GM19025 (cell line): Measurements from ENCODE around the gene DBN1.

Source experiments
- ATAC-seq: cut with Tn5 transposase; IDR thresholded peaks from one replicate; pipeline ENCODE4 v1.9.1; 2021; ENCODE audit warnings: mild to moderate bottlenecking, low read depth, moderate library complexity; ENCODE audit not compliant: unreplicated experiment

DBN1 gene

DNA sequence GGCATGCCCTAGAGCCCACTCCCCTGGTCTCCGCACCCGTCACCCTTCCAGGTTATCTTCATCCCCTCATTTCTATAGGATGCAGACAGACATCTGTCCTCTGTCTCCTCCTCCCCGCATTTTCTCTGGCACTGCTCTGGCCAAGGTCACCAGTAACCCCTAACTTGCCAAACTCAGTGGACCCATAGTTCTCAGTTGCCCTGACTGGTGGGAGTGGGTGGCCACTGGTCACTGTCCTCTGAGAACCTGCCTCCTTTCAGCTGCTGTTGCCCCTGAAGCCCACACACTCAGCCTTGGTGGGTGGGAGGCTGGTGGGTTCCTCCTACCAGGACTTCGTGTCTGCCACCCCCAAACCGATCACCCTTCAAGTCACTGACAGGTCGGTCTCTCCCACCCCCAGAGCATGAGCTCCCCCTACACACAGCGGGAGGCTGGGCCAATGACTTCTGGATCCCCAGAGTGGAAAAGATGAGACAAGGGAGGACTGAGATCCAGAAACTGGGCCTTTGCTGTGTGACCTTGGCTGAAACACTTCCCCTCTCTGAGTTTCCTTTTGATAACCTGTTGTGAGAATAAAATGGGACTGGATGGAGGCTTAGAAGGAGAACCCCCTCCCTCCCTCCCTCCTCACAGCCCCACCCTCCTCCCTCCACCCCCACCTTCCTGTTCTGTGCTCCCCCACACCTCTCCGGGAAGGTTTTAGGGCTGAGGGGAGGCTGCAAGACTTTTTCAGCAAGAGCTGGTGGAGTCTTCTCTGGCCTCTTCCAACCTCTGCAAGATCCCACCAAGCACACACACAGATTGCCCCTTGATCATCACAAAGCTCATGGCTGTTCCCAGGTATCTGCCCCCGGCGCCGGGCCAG is 2.4 kb upstream of the DBN1 start:
- no peak for ATAC-seq

DNA sequence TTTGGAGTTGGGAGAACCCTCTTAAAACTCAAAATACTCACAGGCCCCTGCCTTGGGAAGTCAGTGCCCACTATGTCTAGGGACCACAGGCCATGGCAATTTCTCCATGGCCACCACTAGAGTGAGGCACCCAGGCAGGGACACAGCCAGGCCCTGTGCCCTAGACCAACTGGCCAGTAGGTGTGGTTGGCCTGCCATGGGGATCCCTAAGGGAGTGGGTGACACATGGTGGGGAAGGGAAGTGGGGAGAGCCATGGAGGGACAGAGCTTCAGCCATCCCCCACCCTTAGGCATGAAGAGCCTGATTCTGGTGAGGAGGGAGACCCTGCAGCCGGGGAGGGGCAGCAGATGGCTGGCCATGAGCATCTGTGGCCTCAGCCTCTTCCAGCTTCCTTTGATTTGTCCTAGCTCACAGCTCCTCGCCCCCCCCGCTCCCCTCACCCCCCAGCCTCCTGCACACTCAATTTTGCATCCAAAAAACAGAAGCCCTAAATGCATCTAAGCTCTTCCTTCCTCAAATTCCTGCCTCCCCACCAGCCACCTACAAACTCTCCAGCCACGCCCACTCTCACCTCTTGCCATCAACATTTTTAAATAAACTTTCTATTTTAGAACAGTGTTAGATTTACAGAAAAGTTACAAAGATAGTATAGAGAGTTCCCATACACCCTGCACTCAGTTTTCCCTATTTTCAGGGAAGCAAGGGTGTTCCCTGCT is 1.6 kb upstream of the DBN1 start:
- no peak for ATAC-seq

DNA sequence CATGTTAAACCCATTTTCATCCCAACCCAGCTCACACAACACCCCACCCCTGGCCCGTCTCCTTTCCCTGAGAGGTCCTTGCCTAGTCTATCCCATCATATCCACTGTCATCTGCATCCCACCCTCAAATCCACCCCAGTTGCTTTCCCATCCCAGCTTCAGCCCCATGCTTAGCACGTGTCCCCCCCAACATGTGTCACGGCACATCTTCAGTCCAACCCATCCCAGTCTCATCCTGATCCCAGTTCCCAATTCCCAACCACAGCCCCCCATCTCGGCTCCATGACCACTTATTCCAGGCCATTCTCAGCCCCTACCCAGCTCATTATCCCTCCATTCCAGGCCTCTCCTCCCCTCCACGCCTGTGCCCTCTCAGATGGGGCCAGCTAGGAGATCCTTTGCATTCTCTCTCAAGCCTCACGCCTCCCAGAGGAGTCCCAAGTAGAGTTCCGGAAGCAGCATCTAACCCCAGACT is 605 bp upstream of the DBN1 start:
- ATAC-seq, result no peak

DNA sequence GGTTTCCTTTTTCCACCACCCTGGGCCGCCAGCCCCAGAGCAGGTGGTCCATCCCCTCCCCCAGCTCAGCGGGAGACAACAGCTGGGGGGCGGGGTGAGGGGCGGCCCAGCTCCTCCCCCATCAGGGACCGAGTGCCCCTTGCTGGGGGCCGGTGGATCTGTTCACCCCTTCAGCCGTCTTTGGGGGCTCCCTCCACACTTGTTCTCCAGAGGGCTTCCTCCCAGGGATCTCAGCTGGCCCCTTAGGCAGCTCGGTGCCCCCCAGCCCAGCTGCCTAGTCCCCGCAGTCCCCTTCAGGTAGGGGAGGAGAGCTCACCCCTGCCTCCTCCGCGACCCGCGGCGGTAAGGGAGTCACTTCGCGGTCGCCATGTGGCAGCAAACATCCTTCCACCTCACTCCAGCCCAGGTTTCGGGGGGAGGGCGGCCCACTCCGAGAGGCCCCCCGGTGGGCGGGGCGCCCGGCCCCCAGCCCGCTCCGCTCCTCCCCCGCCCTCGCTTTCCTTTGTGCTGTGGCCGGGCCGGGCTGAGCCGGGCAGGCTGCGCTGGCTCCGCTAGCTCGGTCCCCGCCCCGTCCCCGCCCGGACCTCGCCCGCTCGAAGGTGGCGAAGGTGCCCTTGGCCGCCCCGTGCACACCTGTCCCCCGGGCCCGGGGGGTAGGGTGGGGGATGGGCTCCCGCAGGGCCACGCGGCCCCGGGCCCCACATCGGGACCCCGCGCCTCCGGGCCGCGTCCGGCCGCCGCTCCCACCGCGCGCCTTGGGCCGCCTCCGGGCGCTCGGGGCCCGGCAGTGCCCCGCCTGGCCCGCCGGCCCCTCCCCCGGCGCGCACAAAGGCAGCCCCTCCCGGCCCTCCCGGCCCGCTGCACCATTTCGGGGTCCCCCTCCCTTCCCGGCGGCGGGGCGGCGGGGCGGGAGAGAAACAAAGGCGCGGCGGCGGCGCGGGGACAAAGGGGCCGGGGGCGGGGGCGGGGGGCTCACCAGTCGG is 683 bp downstream of the DBN1 start:
- peak; percentile 43 for ATAC-seq

DNA sequence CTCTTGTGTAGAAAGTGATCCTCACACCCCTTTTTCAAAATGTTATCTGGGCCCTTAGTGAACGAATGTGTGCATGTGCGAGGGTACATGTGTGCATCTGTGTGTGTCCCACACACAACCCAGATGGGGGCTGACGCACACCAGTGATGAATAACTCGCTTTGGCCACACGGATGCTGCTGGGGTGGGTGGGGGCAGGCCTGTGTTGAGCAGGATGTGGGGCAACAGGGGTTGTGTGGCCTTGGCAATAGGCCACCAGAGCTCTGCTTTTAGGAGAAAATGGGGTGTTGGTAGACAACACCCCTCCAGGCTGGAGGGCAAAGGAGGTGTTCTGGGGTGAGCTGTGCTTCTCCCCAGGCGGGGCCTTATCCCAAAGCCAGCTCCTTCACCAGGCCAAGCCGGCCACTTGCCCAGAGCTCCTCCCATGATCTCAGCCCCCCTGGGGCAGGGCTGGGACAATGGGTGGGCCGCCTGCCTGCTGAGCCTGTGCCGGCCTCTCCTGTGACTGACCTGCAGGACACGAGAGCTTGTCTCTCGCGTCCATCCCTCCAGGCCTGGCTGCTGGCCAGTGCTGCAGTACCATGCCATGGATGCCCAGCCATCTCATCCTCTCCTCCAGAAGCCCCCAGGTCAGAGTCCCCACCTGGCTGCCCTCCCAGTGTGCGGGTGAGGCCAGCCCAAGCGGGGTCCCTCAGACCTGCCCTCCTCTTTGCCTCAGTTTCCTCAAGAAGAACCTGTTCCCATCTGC is 1.7 kb downstream of the DBN1 start:
- no peak for ATAC-seq

DNA sequence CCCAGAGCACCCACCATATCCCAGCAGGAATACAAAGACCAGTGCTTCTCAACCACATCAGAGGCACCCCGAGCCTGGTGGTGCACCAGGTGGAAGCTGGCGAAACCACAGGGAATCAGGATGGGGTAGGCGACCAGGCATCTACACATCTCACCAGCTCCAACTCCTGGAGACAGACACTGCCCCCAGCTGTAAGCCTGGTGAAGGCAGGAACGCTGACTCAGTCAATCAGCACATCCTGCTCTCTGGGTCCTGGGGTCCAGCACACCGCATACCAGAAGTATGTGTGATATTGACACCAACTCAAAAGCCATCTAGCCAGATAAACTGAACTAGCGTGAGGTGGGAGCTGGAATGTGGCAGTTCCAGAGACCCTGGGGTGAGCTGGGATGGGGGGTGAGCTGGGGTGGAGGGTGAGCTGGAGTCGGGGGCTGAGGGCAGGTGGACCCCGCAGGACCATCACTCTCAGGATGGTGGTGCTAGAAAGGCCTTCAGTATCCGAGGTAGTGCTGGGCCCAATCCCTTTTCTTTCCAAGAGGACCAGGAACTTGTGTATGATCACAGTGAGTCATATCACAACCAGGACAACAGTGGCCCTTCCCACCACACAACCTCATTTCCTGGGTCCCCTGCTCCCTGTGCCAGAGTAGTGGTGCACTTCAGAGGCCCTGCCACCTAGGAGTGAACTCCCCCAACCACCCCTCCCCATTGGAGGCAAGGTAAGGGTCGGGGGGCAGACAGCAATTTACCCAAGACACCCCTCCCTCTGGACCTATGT is 2.5 kb downstream of the DBN1 start:
- no peak for ATAC-seq

DNA sequence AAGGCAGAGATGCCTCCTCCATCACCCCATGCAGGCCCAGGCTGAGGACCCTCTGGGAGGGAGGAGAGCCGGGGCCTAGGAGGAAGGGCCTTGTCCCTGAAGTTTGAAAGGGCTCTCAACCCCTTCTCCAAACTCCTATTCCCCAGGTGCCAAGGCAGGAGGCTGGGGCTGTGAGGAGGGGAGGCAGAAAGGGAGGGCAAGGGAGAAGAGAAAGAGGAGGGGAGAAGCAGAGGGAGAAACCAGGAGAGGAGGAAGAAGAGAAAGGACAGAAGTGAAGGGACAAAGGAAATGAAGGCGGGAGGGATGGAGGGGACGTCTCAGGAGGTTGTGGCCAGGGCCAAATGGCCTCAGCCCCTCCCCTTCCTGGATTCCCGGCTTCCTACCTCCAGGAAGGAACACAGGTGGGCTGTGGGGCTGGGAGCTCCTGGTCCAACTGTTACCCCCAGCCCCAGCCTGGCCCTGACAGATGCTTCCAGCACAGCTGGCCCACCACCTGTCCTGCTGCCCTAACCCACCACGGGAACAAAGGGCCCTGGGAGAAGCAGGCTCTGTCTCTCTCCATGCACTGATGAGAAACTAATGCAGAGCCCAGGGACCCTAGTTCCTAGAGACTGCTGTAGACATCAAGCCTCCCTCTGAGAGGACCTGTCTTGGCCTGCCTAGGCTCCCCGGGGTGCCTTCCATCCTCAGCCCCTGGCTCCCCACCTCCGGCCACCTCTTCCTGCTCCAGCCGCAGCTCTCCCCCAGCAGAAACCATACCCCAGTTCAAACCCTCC is 3.5 kb downstream of the DBN1 start:
- ATAC-seq, result no peak

DNA sequence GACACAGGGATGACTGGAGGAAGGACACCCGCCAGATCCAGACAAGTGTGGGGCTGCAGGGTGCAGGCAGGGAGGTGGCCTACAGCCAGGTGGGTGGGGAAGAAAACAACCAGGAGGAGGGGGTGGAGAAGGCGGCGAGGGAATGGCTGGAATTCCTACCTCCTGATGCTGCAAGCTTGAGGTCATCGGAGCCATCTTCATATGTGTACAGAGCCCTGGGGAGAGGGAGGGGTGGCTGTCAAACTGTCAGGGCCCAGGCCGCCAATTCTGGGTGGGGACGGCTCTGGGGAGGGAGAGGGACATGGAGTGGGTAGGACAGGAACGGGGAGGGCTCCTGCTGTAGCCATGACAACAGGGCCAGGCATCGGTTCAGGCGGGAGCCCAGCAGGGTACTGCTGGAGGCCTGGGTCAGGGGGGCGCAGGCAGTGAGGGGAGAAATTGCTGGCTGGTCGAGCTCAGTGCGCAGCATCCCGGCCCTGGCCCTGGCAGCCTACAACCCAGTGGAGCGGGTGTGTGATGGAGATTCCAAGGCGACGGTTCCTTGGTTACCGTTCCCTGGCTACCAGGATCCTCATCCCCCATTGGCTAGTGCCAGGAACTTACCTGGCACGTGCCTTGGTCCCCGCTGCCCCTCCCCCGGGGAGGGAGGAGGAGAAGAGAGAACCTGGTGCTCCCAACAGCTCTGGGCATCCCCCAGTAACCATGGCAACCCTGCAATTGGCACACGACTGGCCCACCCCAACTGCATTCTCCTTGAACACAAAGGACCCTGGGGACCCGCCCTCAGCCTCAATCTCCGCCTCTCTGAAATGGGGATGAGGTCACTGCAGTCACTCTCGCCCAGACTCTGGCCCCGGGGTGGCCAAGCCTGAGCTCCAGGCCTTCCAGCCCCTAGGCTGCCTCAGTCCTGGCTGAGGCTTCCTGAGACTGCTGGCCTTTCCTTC is 4.5 kb downstream of the DBN1 start:
- no peak for ATAC-seq

DNA sequence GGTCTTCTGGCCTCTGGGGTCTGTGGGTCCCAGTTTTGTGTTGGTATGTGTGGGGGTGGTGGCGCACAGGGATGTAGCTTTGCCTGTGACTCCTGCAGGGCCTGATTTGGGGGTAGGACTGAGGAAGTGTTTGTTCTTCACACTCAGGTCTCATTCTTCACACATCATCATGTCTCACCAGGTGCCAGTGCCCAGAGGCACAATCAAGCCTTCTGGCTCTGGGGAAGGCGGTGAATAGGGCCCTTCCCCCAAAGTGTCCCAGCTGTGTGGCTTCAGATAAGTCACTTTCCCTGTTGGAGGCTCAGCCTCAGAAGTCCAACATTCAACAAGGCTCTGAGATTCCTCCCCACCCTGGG is 5.1 kb downstream of the DBN1 start:
- no peak for ATAC-seq

DNA sequence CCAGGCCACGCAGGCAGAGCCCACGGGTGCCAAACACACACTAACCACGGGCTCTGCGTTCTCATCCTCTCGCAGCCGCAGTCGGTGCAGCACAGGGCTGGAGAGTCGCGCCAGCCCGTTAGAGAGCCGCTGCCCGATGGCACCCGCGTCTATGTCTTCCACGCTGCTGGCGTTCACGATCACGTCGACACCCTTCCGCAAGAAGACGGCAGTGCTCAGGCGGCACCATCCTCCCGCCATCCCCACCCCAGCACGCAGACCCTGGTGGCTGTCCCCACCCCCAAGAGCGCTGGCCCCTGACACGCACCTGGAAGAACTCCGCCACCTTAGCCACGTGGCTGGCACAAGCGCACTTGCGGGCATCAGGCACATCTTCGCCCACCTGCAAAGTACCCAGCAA is 6.0 kb downstream of the DBN1 start:
- no peak for ATAC-seq

DNA sequence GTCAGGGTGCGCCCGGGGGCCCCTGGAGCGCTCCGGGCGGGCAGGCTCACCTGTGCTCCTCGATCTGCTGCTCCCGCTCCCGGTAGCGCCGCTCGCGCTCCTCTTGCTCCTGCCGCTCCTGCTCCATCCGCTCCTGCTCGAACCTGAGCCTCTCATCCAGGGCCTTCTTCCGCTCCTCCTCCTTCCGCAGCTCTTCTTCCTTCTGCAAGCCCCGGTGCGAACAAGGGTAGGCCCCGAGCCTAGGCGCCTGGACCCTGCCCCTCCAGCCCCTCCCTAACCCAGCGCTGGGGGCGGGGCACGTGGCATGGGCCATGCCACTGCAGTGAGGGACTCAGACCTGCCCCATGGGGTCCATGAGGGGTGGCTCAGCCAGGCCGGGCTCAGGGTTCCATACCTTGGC is 6.6 kb downstream of the DBN1 start:
- no peak for ATAC-seq

DNA sequence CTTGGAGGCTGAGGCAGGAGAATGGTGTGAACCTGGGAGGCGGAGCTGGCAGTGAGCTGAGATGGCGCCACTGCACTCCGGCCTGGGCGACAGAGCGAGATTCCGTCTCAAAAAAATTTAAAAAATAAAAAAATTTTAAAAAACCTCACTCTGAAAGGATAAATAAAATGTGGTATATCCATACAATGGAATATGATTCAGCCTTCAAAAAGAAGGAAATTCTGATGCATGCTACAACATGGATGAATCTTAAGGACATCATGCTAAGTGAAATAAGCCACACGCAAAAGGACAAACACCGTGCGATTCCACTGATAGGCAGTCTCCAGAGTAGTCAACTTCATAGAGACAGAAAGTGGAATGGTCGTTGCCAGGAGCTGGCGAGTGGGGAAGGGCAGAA is 8.4 kb downstream of the DBN1 start:
- no peak for ATAC-seq

DNA sequence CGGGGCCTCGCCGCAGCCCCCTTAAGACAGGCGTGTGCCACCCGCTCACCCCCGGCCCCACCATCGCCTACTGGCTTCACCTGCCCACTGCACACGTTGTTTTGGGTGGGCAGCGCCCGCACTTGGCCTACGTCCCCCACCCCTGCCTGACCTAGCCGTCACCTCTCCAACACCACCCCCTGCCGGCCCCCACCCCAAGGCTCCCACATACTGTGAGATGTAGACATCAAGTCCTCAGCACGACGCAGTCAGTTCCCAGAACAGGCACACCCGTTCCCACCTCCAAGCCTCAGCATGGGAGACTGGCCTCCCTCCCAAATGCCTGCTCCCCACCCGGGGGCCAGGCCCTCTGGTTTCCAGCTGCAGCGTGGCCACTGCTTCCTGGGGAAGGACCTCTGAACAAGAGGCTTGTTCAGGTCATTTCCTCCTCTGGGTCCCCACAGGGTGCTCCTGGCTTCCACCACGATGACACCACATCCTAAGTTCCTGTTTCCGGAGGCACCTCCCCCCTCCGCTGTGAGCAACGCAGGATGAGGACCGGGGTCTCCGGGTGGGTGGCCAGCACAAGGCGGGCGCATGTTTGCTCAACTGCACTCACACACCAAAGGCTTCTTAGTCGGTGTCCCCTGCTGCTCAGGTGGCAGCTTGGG is 11.3 kb downstream of the DBN1 start:
- no peak for ATAC-seq

DNA sequence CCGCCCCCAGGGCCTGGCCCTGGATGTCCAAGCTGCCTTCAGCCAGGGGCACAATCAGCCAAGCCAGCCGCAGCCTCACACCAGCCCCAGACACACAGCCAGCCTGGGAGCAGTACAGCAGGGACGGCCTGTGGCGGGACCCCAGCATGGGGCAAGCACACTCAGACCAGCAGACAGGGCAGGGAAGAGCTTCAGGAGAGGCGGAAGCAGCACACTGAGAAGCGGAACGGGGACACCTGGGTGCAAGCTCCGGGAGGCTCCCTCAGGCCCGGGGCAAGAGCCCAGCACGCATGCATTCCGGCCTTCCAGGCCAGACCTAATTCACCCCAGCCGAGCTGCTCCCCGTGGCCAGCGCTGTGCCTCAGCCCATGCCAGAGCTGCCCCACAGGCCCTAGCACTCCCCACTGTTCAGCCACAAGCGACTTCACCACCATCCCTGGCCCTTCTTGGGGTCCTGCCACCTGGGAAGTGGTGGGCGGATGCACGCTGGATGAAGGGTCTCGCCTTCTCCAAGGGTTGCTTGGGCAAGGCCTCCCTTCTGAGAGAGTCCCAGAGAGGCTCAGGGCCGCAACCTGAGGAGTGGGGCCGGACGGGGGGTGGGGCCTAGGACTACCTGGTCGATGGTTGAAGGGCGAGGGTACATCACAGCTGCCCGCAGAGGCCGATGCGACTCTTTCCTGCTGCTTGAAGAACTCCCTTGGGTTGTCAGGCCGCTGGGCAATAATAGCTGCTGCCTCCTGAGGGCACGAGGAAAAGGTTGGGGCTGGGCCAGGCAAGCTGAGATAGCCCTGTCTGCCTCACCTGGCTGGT is 13.4 kb downstream of the DBN1 start:
- ATAC-seq, result no peak

DNA sequence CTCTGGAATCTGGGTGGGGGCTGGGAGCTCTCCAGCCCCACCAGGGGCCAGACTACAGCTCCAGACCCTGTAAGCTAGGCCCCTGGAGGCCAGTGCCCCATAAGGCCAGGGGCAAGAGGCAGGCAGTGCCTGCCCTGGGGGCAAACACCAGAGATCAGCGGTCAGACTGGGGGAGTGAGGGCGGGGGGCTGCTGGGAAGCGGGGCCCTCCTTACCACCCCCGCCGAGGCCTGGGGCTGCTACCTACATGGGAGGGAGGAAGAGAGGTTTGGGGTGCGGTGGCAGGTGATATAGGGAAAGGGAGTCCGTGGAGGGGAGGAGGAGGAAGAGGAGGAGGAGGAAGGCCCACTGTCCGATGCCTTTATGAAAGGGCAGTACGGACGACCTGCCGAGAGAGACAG is 14.1 kb downstream of the DBN1 start:
- no peak for ATAC-seq

DNA sequence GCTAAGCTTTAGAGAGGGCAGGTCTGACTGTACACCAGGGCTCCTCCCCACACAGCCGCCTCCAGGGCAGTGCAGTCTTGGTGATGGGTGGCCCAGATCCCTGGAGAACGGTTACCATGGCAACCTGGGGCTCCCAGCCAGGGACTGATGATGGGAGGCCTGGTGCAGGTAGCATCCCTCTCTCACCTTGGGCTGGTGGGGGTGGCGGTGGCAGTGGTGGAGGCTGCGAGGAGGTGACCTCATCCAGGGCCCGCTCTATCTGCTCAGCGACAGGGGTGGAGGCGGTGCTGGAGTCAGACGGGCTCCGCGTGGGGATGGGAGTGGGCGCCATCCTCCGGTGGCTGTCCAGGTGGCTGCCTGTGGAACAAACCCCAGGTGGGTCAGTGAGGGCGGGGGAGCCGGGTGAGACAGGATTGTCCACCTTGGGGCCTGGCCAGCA is 14.5 kb downstream of the DBN1 start:
- ATAC-seq, result no peak
